Smooth muscle cell (in vitro differentiated cells): ENCODE results near the gene PCDH7. TPM values are rescaled to one million over a fixed set of nuclear protein-coding genes. Genes with fewer than 3 reads are reported as not detected.

Experiments used
- DNase-seq: peaks from one replicate; lab custom pipeline; 2025; ENCODE audit not compliant: unreplicated experiment; lab: John Stamatoyannopoulos, UW
- H2AFZ ChIP-seq: fragments of 200-600 bp; sonication (generic); 2 replicates; pipeline ENCODE4 v1.6.0; 2016; ENCODE audit warnings: antibody characterized with exemption, low read depth, mild to moderate bottlenecking
- H3F3A ChIP-seq: fragments of 200-600 bp; sonication (generic); 2 replicates; pipeline ENCODE4 v1.6.0; 2017; ENCODE audit warnings: antibody characterized with exemption, low read depth
- H3K27ac ChIP-seq: fragments of 200-600 bp; sonication (generic); 2 replicates; pipeline ENCODE4 v1.5.1; 2016; ENCODE audit warnings: low read depth, mild to moderate bottlenecking
- H3K27me3 ChIP-seq: fragments of 200-600 bp; sonication (generic); 2 replicates; pipeline ENCODE4 v1.6.1; 2016; ENCODE audit warnings: low read depth, mild to moderate bottlenecking
- H3K36me3 ChIP-seq: fragments of 200-600 bp; sonication (generic); 2 replicates; pipeline ENCODE4 v1.5.1; 2016; ENCODE audit warnings: low read depth
- H3K4me1 ChIP-seq: fragments of 200-600 bp; sonication (generic); 2 replicates; pipeline ENCODE4 v1.5.1; 2016; ENCODE audit warnings: low read depth
- H3K4me2 ChIP-seq: fragments of 200-600 bp; sonication (generic); 2 replicates; pipeline ENCODE4 v1.6.0; 2016; ENCODE audit warnings: mild to moderate bottlenecking
- H3K4me3 ChIP-seq: fragments of 200-600 bp; sonication (generic); 2 replicates; pipeline ENCODE4 v1.5.1; 2016; ENCODE audit warnings: mild to moderate bottlenecking
- H3K79me2 ChIP-seq: fragments of 200-600 bp; sonication (generic); 2 replicates; pipeline ENCODE4 v1.6.0; 2016; ENCODE audit warnings: low read depth, mild to moderate bottlenecking
- H3K9ac ChIP-seq: fragments of 200-600 bp; sonication (generic); 2 replicates; pipeline ENCODE4 v1.6.0; 2016; ENCODE audit warnings: low read depth
- H3K9me3 ChIP-seq: fragments of 200-600 bp; sonication (generic); replicated peaks from 2 replicates; pipeline ENCODE4 v1.5.1; 2016; ENCODE audit warnings: low read depth
- H4K20me1 ChIP-seq: fragments of 200-600 bp; sonication (generic); 2 replicates; pipeline ENCODE4 v1.6.0; 2016; ENCODE audit warnings: low read depth
- WGBS: methylation state at CpG from one replicate; pipeline ENCODE4 v1.1.7; 2016; ENCODE audit warnings: low lambda C conversion rate; 5-methylcytosine and 5-hydroxymethylcytosine counted together
- polyA plus RNA-seq: library from polyadenylated mRNA; unstranded; fragments of >200 nt; fragmentation: Nextera tagmentation; extraction: Ambion mirVana; gene quantifications from 2 replicates; pipeline ENCODE4 v1.2.1, GENCODE V29; 2016
- total RNA-seq: library from RNA; depleted of rRNA; stranded (reverse); fragments of >200 nt; gene quantifications from 2 replicates; pipeline ENCODE4 v1.2.3, GENCODE V29; 2014
- TF ChIP-seq, protein P1 (sequence below): fragments of 200-600 bp; sonication (generic); IDR thresholded peaks from 2 replicates; pipeline ENCODE4 v1.5.1; 2017; ENCODE audit warnings: borderline replicate concordance, mild to moderate bottlenecking, antibody characterized with exemption; ENCODE audit not compliant: insufficient read depth, poor library complexity, severe bottlenecking

The PCDH7 gene
- total RNA-seq (35.5 and 35.7 TPM in 2 replicates), polyA plus RNA-seq (12.3 and 25.5 TPM in 2 replicates)

DNA sequence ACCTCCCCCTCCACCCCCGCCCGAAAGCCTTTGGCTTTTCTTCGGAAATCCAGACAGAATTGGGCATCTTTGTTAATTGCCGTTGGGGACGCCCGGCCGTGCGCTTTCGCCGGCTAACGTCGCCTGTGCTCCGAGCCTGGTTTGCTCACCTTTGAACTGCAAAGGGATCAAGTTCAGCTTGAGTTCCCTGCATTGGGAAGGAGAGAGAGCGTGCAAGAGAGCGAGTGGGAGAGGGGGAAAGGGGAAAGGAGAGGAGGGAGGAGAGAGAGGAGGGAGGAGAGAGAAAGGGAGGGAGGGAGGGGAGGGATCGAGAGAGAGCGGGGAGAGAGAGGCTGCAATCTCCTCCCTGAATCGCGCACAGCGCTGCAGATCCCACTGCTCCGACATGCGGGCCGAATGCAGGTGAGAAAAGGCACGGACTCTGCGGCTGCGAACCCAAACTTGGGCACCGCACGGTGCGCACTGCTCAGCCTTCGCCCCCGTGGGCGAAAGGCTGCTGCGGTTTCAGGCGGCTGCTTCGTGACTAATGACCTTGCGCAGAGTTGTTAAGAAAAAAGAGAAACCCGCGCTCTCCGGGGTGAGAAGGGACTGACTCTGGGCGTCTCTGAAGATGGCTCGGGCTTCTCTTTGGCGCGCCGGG is at the start of gene PCDH7:
TSS of gene PCDH7 (plus strand) at position 349 of the 640 bp plus-strand sequence. CDS start 1,054 bp downstream, outside the sequence.
- TF ChIP-seq, protein P1, sequence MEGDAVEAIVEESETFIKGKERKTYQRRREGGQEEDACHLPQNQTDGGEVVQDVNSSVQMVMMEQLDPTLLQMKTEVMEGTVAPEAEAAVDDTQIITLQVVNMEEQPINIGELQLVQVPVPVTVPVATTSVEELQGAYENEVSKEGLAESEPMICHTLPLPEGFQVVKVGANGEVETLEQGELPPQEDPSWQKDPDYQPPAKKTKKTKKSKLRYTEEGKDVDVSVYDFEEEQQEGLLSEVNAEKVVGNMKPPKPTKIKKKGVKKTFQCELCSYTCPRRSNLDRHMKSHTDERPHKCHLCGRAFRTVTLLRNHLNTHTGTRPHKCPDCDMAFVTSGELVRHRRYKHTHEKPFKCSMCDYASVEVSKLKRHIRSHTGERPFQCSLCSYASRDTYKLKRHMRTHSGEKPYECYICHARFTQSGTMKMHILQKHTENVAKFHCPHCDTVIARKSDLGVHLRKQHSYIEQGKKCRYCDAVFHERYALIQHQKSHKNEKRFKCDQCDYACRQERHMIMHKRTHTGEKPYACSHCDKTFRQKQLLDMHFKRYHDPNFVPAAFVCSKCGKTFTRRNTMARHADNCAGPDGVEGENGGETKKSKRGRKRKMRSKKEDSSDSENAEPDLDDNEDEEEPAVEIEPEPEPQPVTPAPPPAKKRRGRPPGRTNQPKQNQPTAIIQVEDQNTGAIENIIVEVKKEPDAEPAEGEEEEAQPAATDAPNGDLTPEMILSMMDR: no peak
- H3K27me3 ChIP-seq: no peaks in the 10 kb centered on the region
- WGBS: 2% methylated on average over 41 of the region's 44 CpGs
- H3F3A ChIP-seq: peaks cover 4% of the 10 kb centered on the region
- H3K27ac ChIP-seq: peak within 1 kb of the TSS; percentile 21
- DNase-seq: no peak
- H3K4me3 ChIP-seq: peak within 1 kb of the TSS; percentile 69
- H3K9ac ChIP-seq: peak within 1 kb of the TSS; percentile 47
- peaks cover 28% of the 10 kb centered on the region for H4K20me1 ChIP-seq
- H3K4me2 ChIP-seq: peak within 1 kb of the TSS; percentile 91
- H3K4me1 ChIP-seq: peaks cover 19% of the 10 kb centered on the region
- peak within 1 kb of the TSS; percentile 87 for H2AFZ ChIP-seq
- H3K36me3 ChIP-seq: no peaks in the 10 kb centered on the region
- peaks cover 35% of the 10 kb centered on the region for H3K79me2 ChIP-seq
- no peaks in the 10 kb centered on the region for H3K9me3 ChIP-seq

- H4K20me1 ChIP-seq: no peaks in the 10 kb centered on the region
- H3K27me3 ChIP-seq: no peaks in the 10 kb centered on the region
- H3K4me3 ChIP-seq: no peak overlapping the region
- H3F3A ChIP-seq: no peaks in the 10 kb centered on the region
- no peak overlapping the region for H3K4me2 ChIP-seq
- WGBS: 96% methylated on average over 3 of the region's 3 CpGs
- no peak overlapping the region for H2AFZ ChIP-seq
- no peak for DNase-seq
- no peaks in the 10 kb centered on the region for H3K9me3 ChIP-seq
- H3K79me2 ChIP-seq: no peaks in the 10 kb centered on the region
- no peak overlapping the region for H3K9ac ChIP-seq
- no peaks in the 10 kb centered on the region for H3K36me3 ChIP-seq
- no peak overlapping the region for H3K27ac ChIP-seq
- no peaks in the 10 kb centered on the region for H3K4me1 ChIP-seq
- TF ChIP-seq, protein P1: no peak
These were observed 48.2 kb upstream of the PCDH7 start for GRCh38 chr4:30671926-30672448.

GRCh38 chr4:30696191-30696590 is 24.0 kb upstream of the PCDH7 start:
- Histone ChIP-seq H3K27ac (no peak overlapping the region), H3K9ac (no peak overlapping the region), H3K27me3 (no peaks in the 10 kb centered on the region), H3K9me3 (no peaks in the 10 kb centered on the region), H3K79me2 (no peaks in the 10 kb centered on the region), H3K36me3 (no peaks in the 10 kb centered on the region), H3K4me3 (no peak overlapping the region), H3K4me1 (no peaks in the 10 kb centered on the region), H4K20me1 (no peaks in the 10 kb centered on the region), H3K4me2 (no peak overlapping the region), H2AFZ (no peak overlapping the region), H3F3A (no peaks in the 10 kb centered on the region)
- no peak for DNase-seq
- TF ChIP-seq, protein P1: no peak
